SW480 (cell line): ENCODE results near the gene NOTCH2.

Source experiments
- DNase-seq: peaks from one replicate; pipeline ENCODE4 v3.0.0-alpha.2; 2016; ENCODE audit warnings: low spot score

NOTCH2 gene

DNA sequence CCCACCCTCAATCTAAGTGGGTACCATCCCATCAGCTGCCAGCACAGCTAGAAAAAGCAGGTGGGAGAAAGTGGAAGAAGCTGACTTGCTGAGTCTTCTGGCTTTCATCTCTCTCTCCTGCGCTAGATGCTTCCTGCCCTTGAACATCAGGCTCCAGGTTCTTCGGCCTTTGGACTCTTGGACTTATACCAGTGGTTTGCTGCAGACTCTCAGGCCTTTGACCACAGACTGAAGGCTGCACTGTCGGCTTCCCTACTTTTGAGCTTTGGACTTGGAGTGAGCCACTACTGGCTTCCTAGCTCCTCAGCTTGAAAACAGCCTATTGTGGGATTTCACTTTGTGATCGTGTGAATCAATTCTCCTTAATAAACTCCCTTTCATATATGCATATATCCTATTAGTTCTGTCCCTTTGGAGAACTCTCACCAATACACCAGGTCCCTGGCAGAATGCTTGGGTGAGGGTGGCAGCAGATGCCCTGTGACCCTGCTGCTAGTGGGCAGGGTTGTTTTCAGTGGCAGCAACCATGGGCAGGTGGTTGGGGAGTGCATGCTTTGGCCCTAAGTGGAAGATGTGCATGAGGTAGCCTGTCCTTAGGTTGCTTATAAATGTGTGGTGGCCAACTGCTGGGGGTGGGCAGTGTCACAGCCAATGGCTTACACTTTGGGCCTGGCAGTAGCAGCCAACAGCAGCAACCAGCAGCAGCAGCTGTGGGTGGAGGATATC lies 162.4 kb downstream of the NOTCH2 start:
- no peak for DNase-seq

DNA sequence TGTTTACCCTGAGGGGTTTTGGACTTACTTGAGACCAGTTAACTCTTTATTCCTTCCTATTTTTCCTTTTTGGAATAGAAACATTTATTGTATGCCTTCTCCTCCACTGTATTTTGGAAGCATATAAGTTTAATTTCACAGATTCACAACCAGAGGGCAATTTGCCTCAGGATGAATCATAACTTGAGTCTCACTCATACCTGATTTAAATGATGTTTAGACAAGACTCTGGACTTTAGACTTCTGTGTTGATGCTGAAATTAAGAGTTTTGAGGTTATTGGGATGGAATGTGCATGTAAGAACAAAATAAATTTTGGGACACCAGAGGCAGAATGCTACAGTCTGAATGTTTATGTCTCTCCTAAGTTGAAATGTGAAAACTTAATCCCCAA lies 166.0 kb downstream of the NOTCH2 start:
- no peak for DNase-seq

GRCh38 chr1:119902775-119903442 lies 166.6 kb downstream of the NOTCH2 start:
- DNase-seq = no peak

- no peak for DNase-seq
Measured at GRCh38 chr1:119898981-119899720, 170.3 kb downstream of the NOTCH2 start.

- no peak for DNase-seq
Measured at GRCh38 chr1:119898530-119898929, 170.9 kb downstream of the NOTCH2 start.

- DNase-seq = no peak
Measured at GRCh38 chr1:119896303-119896702, 173.2 kb downstream of the NOTCH2 start, which contains the start of gene ADAM30. ADAM30 (minus strand) TSS chr1:119896515; CDS start chr1:119896336, 179 bp downstream.

DNA sequence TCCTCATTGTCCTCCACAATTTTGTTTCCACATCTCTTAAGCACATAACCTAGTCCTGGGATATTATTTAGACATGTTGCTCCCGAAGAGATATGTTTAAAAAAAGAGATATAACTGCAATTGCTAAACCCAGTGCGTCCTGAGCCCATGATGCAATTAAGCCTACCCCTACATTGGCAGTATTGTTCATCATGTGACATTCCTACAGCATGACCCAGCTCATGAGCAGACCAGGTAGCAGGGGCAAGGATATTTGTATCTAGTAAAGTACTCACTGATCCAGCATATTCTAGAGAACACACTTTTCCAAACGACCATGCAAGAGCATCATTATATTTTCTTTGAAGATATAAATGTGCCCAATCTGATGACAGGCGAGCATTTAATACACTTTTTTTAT lies 174.4 kb downstream of the NOTCH2 start:
- no peak for DNase-seq

DNA sequence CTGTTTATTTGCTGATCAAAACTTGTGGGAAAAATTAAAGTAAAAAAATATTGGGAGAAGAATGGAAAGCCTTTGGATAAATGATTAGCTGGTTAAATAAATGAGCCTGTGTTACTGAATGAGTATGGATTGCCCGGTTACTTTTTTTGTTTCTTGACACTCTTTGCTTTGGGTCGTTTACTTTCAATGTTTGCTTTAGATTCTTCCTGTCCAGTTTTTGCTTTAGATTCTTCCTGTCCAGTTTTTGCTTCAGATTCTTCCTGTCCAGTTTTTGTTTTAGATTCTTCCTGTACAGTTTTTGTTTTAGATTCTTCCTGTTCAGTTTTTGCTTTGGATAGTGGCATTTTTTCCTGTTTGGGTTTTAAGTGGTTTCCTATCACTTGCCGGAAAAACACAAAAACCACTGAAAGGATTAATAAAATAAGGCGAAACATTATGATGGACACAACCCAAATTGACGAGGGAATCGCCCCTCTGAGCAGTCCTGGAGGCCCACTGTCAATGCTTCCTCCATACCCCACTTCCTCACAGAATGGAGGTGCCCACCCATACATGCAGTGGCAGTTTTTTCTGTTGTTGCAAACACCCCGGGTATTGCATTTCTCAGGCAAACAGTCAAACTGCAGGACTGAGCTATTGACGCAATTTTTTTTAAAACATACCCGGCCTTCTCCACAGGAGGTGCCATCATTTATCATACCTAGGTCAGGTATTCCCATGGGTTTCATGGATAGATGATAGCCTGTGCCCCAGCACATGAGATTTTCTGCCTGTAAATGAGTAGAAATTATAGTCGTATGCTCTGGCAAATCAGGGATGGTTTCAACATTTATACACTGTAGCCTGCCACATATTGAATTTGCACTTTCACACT lies 175.4 kb downstream of the NOTCH2 start:
- DNase-seq = no peak

DNA sequence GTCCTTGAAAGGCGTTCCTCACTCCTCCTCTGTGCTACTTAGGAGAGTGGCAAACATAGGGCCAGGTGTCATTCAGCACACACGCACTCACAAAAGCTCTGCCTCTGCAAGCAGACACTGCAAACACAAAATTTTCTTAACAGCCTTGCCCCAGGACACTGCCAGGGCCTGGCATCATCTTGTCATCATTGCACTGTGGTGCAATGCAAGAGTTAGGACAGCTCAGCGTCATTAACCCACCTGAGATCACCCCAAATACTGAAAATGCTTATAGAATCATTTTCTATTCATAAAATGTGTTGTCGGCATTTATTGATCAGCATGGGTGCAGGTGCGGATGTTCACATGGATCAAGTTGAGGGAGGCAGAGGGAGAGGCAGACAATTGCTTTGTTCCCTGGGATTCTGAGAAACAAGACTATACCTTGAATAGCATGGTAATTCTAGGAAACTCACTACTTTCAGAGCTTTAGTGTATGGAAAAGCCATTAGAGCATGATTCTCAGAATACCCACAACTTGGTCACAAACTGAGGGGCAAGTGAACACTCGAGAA lies 176.1 kb downstream of the NOTCH2 start:
- DNase-seq = no peak

DNA sequence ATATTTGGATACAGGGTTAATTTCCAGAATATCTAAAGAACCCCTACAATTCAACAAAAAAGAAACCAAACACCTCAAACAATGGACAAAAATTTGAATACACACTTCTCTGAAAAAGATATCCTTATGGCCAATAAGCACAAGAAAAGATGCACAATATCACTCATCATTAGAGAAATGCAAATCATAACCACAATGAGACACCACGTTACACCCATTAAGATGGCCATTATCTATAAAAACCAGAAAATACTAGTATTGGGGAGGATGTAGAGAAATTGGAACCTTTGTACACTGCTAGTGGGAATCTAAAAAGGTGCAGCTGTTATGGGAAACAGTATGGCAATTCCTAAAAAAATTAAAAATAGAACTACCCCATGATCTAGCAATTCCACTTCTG lies 178.1 kb downstream of the NOTCH2 start:
- DNase-seq = no peak

DNA sequence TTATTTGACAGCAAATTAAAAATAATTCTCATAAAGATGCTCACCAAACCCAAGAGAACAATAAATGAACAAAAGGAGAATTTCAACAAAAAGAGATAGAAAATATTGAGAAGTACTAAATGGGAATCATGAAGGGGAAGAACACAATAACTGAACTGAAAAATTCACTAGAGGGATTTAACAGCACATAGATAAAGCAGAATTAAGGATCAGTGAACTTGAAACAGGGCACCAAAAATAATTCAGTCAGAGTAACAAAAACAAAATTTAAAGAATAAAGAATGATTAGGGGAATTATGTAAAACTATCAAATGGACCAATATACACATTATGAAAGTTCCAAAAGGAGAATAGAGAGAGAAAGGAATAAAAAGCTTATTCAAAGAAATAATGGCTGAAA lies 181.0 kb downstream of the NOTCH2 start:
- DNase-seq = no peak

DNA sequence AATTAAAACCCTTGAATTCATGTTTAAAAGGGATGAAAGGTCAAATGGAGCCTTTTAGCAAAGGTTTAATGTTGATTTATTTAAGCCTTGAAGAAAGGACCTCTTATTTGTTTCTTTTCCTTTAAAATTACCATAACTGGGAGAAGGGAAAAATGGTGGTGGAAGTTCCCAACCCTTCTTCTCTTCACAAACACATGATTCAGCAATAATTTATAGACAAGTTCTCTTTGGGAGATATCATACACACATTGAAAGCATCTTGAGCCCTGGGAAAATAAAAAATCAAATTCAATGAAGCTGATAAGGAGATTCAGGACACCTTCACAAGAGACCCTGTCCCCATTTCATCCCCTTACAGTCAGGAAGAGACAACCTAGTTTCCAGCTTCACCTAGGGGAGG lies 182.0 kb downstream of the NOTCH2 start:
- DNase-seq = no peak

- peak; percentile 9 for DNase-seq
Measured at GRCh38 chr1:119885903-119886783, 183.3 kb downstream of the NOTCH2 start.

- no peak for DNase-seq
Measured at GRCh38 chr1:119884711-119885110, 184.8 kb downstream of the NOTCH2 start.

DNA sequence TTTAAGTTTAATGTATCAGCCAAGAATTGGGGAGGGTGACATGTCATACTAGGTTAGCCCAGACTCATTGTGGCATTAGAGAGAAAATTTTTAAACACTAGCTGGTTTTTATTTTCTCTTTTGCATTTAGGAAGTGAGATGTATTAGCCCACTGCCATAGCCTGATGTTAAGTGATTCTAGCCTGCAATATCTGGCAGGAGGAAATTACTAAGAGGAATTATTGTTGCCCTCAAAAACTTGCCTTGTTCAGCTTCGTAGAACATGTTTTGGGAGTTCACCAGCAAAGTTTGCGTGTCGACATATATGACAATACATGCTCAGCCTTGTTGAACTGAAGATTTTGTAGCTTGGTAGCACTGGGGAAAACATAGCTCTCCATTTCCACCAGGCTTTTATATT lies 185.6 kb downstream of the NOTCH2 start:
- no peak for DNase-seq

GRCh38 chr1:119882132-119883049 lies 187.1 kb downstream of the NOTCH2 start:
- no peak for DNase-seq

DNA sequence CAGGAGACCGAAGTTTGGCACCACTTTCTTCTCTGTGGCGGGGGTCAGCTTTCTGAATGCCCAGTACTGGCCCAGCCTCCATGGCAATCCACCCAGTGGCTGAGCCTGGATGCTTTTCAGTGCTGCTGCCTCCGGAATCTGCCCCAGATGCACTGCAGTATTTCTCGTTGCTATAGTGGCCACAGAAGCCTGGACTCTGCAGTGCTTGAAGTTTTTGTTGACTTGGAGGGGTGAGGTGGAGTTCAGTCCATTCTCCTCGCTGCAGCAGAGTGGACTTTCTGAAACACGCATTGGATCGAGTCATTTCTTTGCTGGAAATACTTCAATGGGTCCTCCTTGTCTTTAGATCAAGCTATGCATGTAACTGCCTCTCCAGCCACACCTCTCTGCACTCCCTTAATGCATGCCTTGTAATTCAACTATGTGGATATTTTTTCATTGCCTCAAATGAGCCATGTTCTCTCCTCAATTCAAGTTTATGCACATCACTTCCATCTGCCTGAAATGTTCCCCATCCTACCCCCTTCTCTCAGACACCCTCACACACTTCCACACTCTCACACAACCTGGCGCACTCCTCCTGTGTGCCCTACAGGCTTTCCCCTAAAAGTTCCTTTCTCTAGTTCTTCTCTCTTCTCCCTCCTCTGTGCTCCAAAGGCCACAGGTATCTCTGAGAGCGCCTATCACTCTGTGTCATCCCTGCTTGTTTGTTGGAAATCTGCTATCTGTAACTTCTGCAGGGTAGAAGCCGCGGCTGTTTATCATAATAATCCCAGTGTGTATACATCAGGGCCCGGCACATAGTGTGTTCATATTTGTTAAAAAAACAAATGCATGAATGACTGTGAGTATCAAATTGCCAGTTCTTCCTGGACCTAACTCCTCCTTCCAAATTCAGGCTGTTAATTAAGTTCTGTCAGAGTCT lies 189.7 kb downstream of the NOTCH2 start:
- no peak for DNase-seq

DNA sequence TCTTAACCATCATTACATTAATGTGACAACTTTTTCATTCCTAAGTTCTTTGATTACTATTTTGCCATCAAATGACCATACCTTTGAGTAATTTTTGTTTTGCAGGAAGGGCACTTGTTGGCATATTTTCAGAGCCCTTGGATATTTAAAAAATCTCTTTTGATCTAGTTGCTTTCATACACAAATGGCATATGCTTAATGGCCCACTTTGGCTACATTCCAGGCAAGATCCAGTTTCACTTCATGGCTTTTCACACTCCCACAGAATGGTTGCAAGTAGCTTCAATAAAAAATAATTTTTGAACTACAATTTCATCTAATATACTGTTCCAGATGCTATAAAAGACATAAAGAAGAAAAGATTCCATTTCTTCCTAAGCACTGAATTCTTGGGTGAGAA lies 191.3 kb downstream of the NOTCH2 start:
- DNase-seq = no peak

DNA sequence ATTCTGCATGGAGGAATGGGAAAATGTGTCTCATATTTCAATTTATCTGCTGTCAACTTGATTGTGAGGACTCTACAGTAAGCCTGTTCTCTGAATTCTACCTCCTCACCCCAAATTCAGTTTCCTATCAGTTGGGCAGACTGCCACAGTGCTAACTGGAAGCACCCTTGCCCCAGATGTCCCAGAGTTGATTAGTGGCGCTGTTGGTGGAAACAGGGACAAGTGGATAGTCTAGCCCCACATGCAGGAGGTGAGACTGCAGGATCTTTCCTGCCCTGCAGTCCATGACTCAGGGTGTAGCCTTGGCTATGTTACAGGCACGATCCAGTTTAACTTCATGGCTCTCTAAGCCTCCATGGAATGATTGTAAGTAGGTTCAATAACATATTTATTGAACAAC lies 195.3 kb downstream of the NOTCH2 start:
- DNase-seq = no peak
